Epidermal melanocyte (primary cell): ENCODE data around the gene CACNG7.

ENCODE experiments used
- DNase-seq: peaks from one replicate; pipeline ENCODE4 v3.0.0; 2011; ENCODE audit warnings: low spot score; ENCODE audit not compliant: insufficient read length

The CACNG7 gene

GRCh38 chr19:53951947-53952346, 42.9 kb downstream of the CACNG7 start:
- DNase-seq: no peak

GRCh38 chr19:53953383-53953782, 44.3 kb downstream of the CACNG7 start:
- no peak for DNase-seq

- no peak for DNase-seq
Observed at GRCh38 chr19:53957448-53958167, 48.5 kb downstream of the CACNG7 start.

GRCh38 chr19:53958168-53958571, 49.1 kb downstream of the CACNG7 start:
- no peak for DNase-seq

- no peak for DNase-seq
Observed at GRCh38 chr19:53958823-53959757, 50.0 kb downstream of the CACNG7 start.

GRCh38 chr19:53960187-53960586, 51.1 kb downstream of the CACNG7 start:
- DNase-seq: no peak

GRCh38 chr19:53960886-53961285, 51.8 kb downstream of the CACNG7 start:
- DNase-seq: no peak

- DNase-seq: no peak
Observed at GRCh38 chr19:53961523-53962356, 52.7 kb downstream of the CACNG7 start.

- no peak for DNase-seq
Observed at GRCh38 chr19:53962887-53963431, 53.9 kb downstream of the CACNG7 start, which contains the start of gene CACNG8. CACNG8 (plus strand) TSS chr19:53962937.

GRCh38 chr19:53965091-53965490, 56.0 kb downstream of the CACNG7 start:
- DNase-seq: no peak

- no peak for DNase-seq
Observed at GRCh38 chr19:53966931-53967330, 57.9 kb downstream of the CACNG7 start.

- no peak for DNase-seq
Observed at GRCh38 chr19:53969366-53969765, 60.3 kb downstream of the CACNG7 start.

GRCh38 chr19:53971673-53972072, 62.6 kb downstream of the CACNG7 start:
- no peak for DNase-seq

GRCh38 chr19:53977429-53977990, 68.4 kb downstream of the CACNG7 start:
- peak; percentile 81 for DNase-seq

- peak; percentile 54 for DNase-seq
Observed at GRCh38 chr19:53977991-53978731, 69.1 kb downstream of the CACNG7 start.

GRCh38 chr19:53978975-53979801, 70.1 kb downstream of the CACNG7 start:
- no peak for DNase-seq

GRCh38 chr19:53980539-53981375, 71.7 kb downstream of the CACNG7 start:
- no peak for DNase-seq

GRCh38 chr19:53981376-53981951, 72.4 kb downstream of the CACNG7 start:
- no peak for DNase-seq
